ENCODE results near the gene STK35.

DNA sequence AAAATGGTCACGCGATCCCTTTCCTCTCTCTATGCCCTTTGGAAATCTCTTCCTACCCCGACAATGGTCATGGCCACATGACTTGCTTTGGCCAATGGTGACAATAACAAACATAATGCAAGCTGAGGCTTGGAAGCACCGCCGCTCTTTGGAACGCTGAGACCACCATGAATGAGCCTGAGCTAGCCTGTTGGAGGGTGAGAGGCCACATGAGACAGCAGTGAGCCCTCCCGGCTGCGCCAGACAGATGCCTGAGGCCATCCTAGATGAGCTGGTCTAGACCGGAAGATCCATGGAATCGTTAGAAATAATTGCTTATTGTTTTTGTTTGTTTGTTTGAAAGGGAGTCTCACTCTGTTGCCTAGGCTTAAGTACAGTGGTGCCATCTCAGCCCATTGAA, 64.2 kb downstream of the STK35 start:
- TF ChIP-seq TEAD4 (IDR thresholded peaks at IDR 0.05; ENCODE audit: low read length) (no peak), TEAD4 (CRISPR knock-in tag; IDR thresholded peaks at IDR 0.05; ENCODE audit: borderline replicate concordance) (no peak), NR1H2 (CRISPR knock-in tag; IDR thresholded peaks at IDR 0.05) (no peak), ZNF263 (CRISPR knock-in tag; IDR thresholded peaks at IDR 0.05; ENCODE audit: borderline replicate concordance) (no peak), ZNF644 (tag; IDR thresholded peaks at IDR 0.05; ENCODE audit: low read depth) (no peak), EP300 (IDR thresholded peaks at IDR 0.05; ENCODE audit: low read length) (no peak)
- TF ChIP-seq, protein P1, sequence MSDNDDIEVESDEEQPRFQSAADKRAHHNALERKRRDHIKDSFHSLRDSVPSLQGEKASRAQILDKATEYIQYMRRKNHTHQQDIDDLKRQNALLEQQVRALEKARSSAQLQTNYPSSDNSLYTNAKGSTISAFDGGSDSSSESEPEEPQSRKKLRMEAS (CRISPR knock-in tag; IDR thresholded peaks at IDR 0.05): no peak
- TF ChIP-seq, protein P2, sequence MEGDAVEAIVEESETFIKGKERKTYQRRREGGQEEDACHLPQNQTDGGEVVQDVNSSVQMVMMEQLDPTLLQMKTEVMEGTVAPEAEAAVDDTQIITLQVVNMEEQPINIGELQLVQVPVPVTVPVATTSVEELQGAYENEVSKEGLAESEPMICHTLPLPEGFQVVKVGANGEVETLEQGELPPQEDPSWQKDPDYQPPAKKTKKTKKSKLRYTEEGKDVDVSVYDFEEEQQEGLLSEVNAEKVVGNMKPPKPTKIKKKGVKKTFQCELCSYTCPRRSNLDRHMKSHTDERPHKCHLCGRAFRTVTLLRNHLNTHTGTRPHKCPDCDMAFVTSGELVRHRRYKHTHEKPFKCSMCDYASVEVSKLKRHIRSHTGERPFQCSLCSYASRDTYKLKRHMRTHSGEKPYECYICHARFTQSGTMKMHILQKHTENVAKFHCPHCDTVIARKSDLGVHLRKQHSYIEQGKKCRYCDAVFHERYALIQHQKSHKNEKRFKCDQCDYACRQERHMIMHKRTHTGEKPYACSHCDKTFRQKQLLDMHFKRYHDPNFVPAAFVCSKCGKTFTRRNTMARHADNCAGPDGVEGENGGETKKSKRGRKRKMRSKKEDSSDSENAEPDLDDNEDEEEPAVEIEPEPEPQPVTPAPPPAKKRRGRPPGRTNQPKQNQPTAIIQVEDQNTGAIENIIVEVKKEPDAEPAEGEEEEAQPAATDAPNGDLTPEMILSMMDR (IDR thresholded peaks at IDR 0.05 in 2 of 3, conservative IDR thresholded peaks at IDR 0.05 in 1 of 3; ENCODE audit: insufficient read depth in 2 of 3, low read depth in 1 of 3, low read length in 3 of 3): no peak
